COLO829 (cell line): ENCODE results near the gene RPS6KA2.
A peak's percentile ranks its signal among the peaks of the same experiment; 100 is the strongest.

Source experiments
- DNase-seq: peaks from one replicate; pipeline ENCODE4 v3.0.0; 2012; ENCODE audit warnings: low spot score

The RPS6KA2 gene

GRCh38 chr6:166418691-166419143 is 208.3 kb downstream of the RPS6KA2 start:
- DNase-seq = no peak

DNA sequence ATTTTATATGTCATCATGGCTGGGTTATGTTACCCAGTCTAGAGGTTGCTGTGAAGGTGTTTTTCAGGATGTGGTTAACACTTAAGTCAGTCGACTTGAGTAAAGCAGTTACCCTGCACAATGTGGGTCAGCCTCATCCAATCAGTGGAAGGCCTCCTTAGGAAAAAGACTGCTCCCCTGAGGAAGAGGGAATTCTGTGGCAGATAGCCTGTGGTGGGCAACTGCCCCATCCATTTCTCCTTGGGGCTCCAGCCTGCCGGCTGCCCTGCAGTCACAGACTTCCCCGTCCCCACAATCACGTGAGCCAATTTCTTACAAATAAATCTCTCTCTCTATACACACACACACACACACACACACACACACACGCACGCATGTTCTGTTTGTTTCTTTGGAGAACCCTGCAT is 209.8 kb downstream of the RPS6KA2 start:
- DNase-seq = no peak

DNA sequence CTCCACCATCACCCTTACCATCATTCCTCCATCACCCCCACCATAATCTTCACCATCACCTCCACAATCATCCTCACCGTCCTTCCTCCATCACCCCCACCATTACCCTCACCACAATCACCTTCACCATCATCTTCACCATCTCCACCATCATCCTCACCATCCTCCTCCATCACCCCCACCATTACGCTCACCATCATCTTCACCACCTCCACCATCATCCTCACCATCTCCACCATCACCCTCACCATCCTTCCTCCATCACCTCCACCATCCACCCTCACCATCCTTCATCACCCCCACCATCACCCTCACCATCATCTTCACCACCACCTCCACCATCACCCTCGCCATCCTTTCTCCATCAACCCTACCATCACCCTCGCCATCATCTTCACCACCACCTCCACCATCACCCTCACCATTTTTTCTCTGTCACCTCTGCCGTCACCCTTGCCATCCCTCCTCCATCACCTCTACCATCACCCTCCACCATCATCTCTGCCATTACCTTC is 211.2 kb downstream of the RPS6KA2 start:
- DNase-seq = no peak

DNA sequence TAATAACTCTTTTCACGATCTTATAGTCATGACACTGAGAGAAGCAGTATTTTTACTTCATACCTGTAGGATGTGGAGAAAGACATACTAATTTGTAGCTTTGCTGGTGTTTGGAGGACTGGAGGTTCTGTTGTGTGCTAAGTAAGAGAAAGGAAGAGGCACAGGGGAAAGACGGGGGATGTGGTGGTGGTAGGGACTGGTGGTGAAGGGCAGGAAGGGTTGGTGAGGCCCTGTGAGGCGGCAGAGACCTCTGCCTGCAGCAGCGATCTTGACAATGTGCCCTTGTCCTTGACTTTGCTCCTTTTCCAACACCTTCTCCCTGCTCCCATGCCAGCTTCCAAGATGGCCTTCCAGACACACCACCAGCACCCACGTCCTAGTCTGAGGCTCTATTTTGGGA is 211.7 kb downstream of the RPS6KA2 start:
- no peak for DNase-seq

- DNase-seq = no peak
Measured at GRCh38 chr6:166413491-166413951, 213.5 kb downstream of the RPS6KA2 start.

DNA sequence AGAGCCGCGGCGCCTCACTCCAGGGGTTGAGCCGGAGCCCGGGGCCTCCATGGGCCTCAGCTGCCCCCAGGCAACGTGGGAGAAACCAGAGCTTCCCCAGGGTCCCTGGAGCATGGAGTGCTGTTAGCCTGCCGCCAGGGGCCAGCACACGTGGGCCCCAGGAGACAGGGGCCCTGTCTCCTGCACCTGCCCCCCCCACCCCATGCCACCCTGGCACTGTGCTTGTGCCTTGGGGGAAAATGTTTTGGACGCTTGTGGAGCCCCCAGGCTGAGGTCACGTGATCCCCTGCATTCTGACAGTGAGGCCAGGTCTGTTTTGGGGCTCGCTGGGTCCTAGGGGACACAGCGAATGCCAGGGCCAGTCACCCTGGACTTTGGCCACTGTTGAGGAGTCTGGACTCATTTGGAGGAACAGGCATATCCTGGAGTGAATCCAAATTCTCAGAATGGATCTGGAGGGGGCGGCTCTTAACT is 214.1 kb downstream of the RPS6KA2 start:
- no peak for DNase-seq

DNA sequence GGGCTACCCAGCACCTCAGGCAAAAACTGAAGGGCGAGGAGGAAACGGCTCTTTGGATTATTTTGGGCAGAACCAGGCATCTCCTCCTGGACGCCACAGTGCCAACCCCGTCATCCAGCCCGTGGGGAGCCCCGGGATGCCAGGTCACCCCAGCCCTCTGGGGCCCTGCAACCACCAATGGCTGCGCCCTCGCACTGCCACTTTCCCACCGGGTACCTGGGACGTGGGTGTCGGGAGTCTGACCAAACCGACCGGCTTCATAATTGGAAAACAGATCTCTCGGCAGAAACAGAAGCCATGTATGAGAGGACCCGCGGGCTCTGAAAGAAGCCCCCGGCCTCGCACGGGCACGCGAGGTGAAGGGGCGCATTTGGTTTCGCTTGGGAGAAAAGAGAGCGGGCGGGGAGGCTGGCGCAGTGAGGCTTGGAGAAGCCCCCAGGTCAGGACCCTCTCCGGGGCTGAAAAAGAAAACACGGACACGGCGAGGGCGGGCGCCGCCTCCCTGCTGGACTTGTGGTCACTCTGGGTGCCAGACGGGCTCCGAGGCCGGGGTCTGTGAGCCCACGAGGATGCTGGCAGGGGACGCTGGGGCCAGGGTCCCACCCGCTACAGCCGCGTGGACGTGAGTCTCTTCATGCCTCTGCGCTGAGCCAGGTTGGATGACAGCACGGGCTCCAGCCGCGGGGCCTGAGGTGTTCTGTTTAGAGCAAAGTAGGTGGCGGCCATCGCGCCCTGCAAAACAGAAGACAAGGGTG is 214.7 kb downstream of the RPS6KA2 start:
- DNase-seq = no peak

DNA sequence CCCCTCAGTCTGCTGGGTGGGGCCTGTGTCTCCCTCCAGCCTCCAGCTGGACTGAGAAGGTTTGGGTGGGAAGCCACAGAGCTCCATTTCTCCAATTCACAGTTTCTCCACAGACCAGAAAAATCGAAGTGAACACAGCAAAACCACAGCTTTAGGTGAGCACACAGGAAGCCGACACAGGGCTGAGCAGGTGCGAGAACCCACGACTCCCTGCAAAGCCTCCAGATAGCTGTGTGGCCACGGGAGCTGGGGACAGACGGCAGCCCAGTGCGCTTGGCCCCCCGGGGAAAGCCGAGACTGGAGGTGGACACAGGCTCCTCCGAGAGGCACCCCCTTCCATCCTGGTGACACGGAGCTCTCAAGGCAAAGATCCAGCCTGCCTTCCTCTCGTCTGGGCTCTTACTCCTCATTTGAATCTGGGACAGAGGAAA is 215.3 kb downstream of the RPS6KA2 start:
- no peak for DNase-seq

DNA sequence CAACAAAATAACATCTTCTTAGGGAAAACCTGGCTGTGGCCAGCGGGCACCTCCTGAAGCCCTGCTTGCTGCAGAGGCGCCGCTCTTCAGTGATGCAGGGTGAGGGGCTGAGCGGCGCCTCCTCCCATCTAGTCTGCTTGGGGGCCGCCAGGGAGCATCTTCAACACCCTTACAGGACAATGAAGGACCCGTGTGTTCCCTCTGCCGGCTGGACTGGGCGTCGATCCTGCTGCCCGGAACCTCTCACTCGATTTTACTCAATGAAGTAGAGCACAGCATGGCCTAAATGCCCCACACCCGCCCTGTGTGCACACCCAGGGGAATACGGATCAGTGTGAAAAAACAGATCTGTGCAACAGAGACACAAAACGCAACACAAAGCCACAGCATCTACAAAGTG is 215.8 kb downstream of the RPS6KA2 start:
- no peak for DNase-seq

DNA sequence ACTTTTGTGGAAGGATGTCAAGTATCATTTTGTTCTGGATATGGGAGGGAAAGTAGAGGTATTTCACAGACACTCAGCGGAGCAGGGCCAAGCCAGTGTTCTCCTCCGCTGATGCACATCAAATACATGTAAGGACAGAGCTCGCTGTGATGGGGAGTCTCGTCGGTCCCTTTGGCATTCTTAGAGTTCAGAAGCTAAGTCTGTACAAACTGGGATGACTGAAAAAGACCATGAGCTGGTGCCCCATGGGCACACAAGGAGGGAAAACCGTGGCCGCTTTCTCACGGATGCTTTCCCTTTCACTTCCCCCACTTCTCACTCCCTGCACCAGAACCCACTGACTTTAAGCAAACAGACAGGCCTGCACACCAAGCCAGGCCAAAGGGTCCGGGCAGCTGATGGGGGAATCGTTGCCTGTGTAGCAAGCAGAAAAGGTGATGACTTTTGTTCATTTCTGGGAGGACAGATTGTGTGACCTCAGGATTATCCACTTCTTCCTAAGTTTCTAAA is 216.6 kb downstream of the RPS6KA2 start:
- DNase-seq = no peak

DNA sequence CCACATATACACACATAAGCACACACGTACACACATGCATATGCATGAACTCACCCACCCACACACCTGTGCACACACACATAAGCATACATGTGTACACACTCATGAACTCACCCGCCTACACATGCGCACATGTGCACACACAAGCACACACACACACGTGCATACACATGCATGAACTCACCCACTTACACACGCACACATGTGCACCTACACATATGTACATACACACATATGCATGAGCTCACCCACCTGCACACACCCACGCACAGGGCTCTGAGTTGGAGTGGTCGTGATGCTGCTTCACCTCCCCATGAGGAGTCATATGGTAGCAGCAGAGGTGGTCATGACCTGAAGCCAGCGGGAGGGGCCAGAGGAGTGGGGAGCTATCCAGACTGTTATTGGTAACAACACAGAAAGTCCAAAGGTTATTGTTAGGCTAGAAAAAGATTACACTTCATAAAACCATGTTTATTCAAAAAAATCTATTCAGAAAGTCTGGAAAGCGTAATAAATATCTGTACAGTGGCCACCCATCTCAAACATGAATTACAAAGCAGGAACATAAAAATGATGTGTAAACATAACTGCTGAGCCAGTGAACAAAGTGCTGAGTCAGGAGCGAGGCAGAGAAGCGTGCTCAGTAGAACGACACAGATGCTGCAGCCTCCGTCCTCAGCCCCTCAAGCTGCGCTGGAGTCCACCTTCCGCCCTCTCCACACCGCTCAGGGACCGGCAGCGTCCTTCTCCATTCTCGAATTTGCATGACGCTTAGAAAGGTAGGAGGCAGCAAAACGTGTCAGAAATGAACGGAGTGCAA is 217.9 kb downstream of the RPS6KA2 start:
- DNase-seq = no peak

GRCh38 chr6:166406197-166406596 is 220.9 kb downstream of the RPS6KA2 start:
- DNase-seq = no peak

GRCh38 chr6:166405386-166405785 is 221.7 kb downstream of the RPS6KA2 start:
- DNase-seq = no peak

- DNase-seq = peak; percentile 46
Measured at GRCh38 chr6:166402582-166403277, 224.3 kb downstream of the RPS6KA2 start.

GRCh38 chr6:166400649-166401250 is 226.3 kb downstream of the RPS6KA2 start:
- DNase-seq = peak; percentile 36

- DNase-seq = no peak
Measured at GRCh38 chr6:166400181-166400580, 226.9 kb downstream of the RPS6KA2 start.

DNA sequence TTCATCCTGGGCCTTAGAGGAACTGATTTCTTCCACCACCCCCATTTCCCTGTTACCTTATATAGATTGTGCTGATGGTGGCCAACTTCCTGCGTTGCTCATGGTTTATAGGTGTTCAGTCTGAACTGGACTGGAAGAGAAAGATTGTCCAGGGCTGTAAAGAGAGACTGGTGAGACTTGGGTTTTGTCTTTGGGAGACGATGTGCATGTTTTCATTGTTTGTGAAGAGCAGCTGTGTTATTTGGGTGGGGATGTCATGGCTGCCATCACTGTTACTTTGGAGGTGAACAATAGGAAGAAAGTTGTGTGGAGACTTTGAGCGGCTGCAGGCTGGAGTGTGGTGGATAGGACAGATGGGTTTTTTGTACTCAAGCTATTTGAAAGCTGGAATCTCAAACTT is 228.7 kb downstream of the RPS6KA2 start:
- DNase-seq = no peak

DNA sequence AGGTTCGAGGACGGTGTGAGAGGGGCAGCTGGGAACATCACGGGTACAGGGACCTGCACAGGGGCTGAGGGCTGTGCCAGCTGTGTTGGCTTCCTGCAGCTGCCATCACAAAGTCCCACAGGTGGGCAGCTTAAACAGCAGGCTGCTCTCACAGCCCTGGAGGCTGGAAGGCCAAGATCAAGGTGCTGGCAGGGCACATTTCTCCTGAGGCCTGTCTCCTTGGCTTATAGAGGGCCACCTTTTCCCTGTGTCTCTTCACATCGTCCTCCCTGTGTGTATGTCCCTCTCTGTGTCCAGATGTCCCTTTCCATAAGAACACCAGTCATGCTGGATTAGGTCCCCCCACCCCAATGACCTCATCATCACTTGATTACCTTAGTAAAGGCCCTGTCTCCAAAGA is 229.2 kb downstream of the RPS6KA2 start:
- DNase-seq = no peak

DNA sequence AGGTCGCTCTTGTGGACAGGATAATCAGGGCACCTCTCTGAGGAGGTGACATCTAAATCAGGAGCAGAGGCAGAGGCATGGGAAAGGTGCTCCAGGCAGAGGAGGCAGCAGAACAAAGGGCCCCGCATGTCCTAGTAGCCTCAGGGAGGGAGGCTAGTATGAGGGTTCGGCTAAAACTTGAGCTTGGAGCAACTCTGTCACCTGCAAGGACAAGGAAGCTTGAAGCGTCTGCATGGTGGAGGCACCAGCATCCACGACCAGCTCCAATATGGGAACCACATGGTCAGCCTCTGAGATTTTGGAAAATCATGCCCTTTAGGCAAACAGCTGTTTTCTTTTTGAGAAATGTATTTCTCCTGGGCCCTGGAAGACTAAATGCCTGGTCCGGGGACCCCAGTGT is 231.3 kb downstream of the RPS6KA2 start:
- no peak for DNase-seq

GRCh38 chr6:166395351-166395750 is 231.7 kb downstream of the RPS6KA2 start:
- DNase-seq = no peak

GRCh38 chr6:166394036-166394892 is 232.8 kb downstream of the RPS6KA2 start:
- no peak for DNase-seq
